Activated T-helper 2 cell treated with anti-CD3 and anti-CD28 coated beads, Interferon-gamma antibody, Interleukin-2, Interleukin-4, amounts not matched to agents 10 μg/mL and 5 μg/mL and 100 μg/mL, durations not matched to agents 14 hours and 24 hours and 36 hours (primary cell): Measurements from ENCODE around the gene MB21D2. TPM values are rescaled to one million over a fixed set of nuclear protein-coding genes. Genes with fewer than 3 reads are reported as not detected.
A peak's percentile ranks its signal among the peaks of the same experiment; 100 is the strongest.
"Not testable (repeated sequence)": the region's sequence is repeated elsewhere in the genome, so short reads cannot be mapped to it uniquely, and the experiment has no call there.

Source experiments
- DNase-seq: peaks from one replicate; pipeline ENCODE4 v3.0.0; 2021; ENCODE audit warnings: low spot score
- H3K27ac Mint-ChIP-seq: one replicate; pipeline ENCODE4 v1.8.0; 2021; ENCODE audit warnings: mixed read lengths
- H3K27me3 Mint-ChIP-seq: one replicate; pipeline ENCODE4 v1.8.0; 2021; ENCODE audit warnings: low read depth, mixed read lengths
- H3K36me3 Mint-ChIP-seq: one replicate; pipeline ENCODE4 v1.8.0; 2021; ENCODE audit warnings: low read depth, mixed read lengths
- H3K4me1 Mint-ChIP-seq: one replicate; pipeline ENCODE4 v1.8.0; 2021; ENCODE audit warnings: low read depth, mixed read lengths
- H3K4me3 Mint-ChIP-seq: one replicate; pipeline ENCODE4 v1.8.0; 2021; ENCODE audit warnings: low read depth, mild to moderate bottlenecking, moderate library complexity, mixed read lengths
- H3K9me3 Mint-ChIP-seq: one replicate; pipeline ENCODE4 v1.8.0; 2021; ENCODE audit warnings: mixed read lengths
- intact Hi-C: fragments of 100-400 bp; cut with micrococcal nuclease; formaldehyde crosslinking; loops from one replicate; pipeline ENCODE4 v1.15.1; 2023
- total RNA-seq: library from RNA; stranded (reverse); gene quantifications from 2 replicates; pipeline ENCODE4 v1.2.3, GENCODE V29; 2022

MB21D2 gene
- total RNA-seq = 17.7 TPM in 2 replicates

- intact Hi-C loops = loop anchor here (1.0 to 5.0 kb wide), 8 partner anchors 17 to 125 kb away; no protein-coding TSS in a partner anchor
- Mint-ChIP-seq H3K27me3 (peaks cover 61% of the 10 kb centered on the region), H3K36me3 (peaks cover 19% of the 10 kb centered on the region)
Measured at GRCh38 chr3:192917404-192918274, at the start of gene MB21D2. TSS of gene MB21D2 (minus strand) at chr3:192917856. CDS start at chr3:192917840, 16 bp downstream.

GRCh38 chr3:192964959-192965719 lies 47.5 kb upstream of the MB21D2 start:
- H3K4me1 Mint-ChIP-seq, H3K27ac Mint-ChIP-seq, intact Hi-C loops, H3K36me3 Mint-ChIP-seq, H3K4me3 Mint-ChIP-seq, H3K27me3 Mint-ChIP-seq, DNase-seq: not testable (repeated sequence)
- peaks cover 14% of the 10 kb centered on the region for H3K9me3 Mint-ChIP-seq

More at GRCh38 chr3:192917404-192918274, at the start of gene MB21D2:
- peaks cover 35% of the 10 kb centered on the region for H3K4me1 Mint-ChIP-seq
- peak within 1 kb of the TSS; percentile 90 for H3K27ac Mint-ChIP-seq
- DNase-seq = peak; percentile 54
- peak within 1 kb of the TSS; percentile 97 for H3K4me3 Mint-ChIP-seq
- H3K9me3 Mint-ChIP-seq = no peaks in the 10 kb centered on the region

GRCh38 chr3:192959773-192960172 lies 42.1 kb upstream of the MB21D2 start:
- Mint-ChIP-seq H3K27me3 (no peaks in the 10 kb centered on the region), H3K4me1 (peaks cover 25% of the 10 kb centered on the region), H3K4me3 (no peak overlapping the region), H3K9me3 (no peaks in the 10 kb centered on the region), H3K27ac (no peak overlapping the region), H3K36me3 (peaks cover 3% of the 10 kb centered on the region)
- intact Hi-C loops = loop anchor here (5.0 kb wide), 1 partner anchor 42 kb away; the partner anchor contains the start of gene MB21D2
- DNase-seq = no peak

- H3K27ac Mint-ChIP-seq = peak overlapping the region; percentile 57
- H3K4me1 Mint-ChIP-seq = peaks cover 25% of the 10 kb centered on the region
- H3K36me3 Mint-ChIP-seq = peaks cover 3% of the 10 kb centered on the region
- DNase-seq = no peak
- no peaks in the 10 kb centered on the region for H3K27me3 Mint-ChIP-seq
- no peaks in the 10 kb centered on the region for H3K9me3 Mint-ChIP-seq
- no peak overlapping the region for H3K4me3 Mint-ChIP-seq
- intact Hi-C loops = loop anchor here (1.0 to 5.0 kb wide), 2 partner anchors 41 to 59 kb away; partner anchors contain the start of gene MB21D2
Measured at GRCh38 chr3:192958219-192958872, 40.7 kb upstream of the MB21D2 start.

GRCh38 chr3:192957441-192958021 lies 39.9 kb upstream of the MB21D2 start:
- Mint-ChIP-seq H3K4me1 (peaks cover 25% of the 10 kb centered on the region), H3K27me3 (no peaks in the 10 kb centered on the region), H3K36me3 (peaks cover 3% of the 10 kb centered on the region), H3K27ac (peak overlapping the region; percentile 64), H3K9me3 (no peaks in the 10 kb centered on the region), H3K4me3 (no peak overlapping the region)
- DNase-seq = no peak
- intact Hi-C loops = loop anchor here (1.0 to 5.0 kb wide), 3 partner anchors 23 to 58 kb away; partner anchors contain the start of gene MB21D2

GRCh38 chr3:192953926-192954325 lies 36.3 kb upstream of the MB21D2 start:
- peaks cover 19% of the 10 kb centered on the region for H3K4me1 Mint-ChIP-seq
- no peak overlapping the region for H3K27ac Mint-ChIP-seq
- no peaks in the 10 kb centered on the region for H3K9me3 Mint-ChIP-seq
- H3K36me3 Mint-ChIP-seq = peaks cover 3% of the 10 kb centered on the region
- DNase-seq = no peak
- no peak overlapping the region for H3K4me3 Mint-ChIP-seq
- intact Hi-C loops = no loop called here
- H3K27me3 Mint-ChIP-seq = no peaks in the 10 kb centered on the region

- Mint-ChIP-seq H3K4me1 (peaks cover 3% of the 10 kb centered on the region), H3K4me3 (no peak overlapping the region), H3K27me3 (peaks cover 4% of the 10 kb centered on the region), H3K9me3 (no peaks in the 10 kb centered on the region), H3K27ac (no peak overlapping the region), H3K36me3 (no peaks in the 10 kb centered on the region)
- intact Hi-C loops = no loop called here
- no peak for DNase-seq
Measured at GRCh38 chr3:192947421-192947820, 29.8 kb upstream of the MB21D2 start.

- Mint-ChIP-seq H3K4me3 (no peak overlapping the region), H3K9me3 (no peaks in the 10 kb centered on the region), H3K27ac (no peak overlapping the region), H3K36me3 (no peaks in the 10 kb centered on the region), H3K4me1 (peaks cover 3% of the 10 kb centered on the region), H3K27me3 (peaks cover 6% of the 10 kb centered on the region)
- intact Hi-C loops = no loop called here
- no peak for DNase-seq
Measured at GRCh38 chr3:192943393-192943792, 25.7 kb upstream of the MB21D2 start.

- H3K27me3 Mint-ChIP-seq = peaks cover 7% of the 10 kb centered on the region
- H3K27ac Mint-ChIP-seq = no peak overlapping the region
- intact Hi-C loops = no loop called here
- H3K4me1 Mint-ChIP-seq = peaks cover 3% of the 10 kb centered on the region
- H3K36me3 Mint-ChIP-seq = no peaks in the 10 kb centered on the region
- no peak for DNase-seq
- H3K9me3 Mint-ChIP-seq = no peaks in the 10 kb centered on the region
- no peak overlapping the region for H3K4me3 Mint-ChIP-seq
Measured at GRCh38 chr3:192942625-192943024, 25.0 kb upstream of the MB21D2 start.

- no peaks in the 10 kb centered on the region for H3K9me3 Mint-ChIP-seq
- intact Hi-C loops = no loop called here
- H3K27me3 Mint-ChIP-seq = peaks cover 7% of the 10 kb centered on the region
- no peak for DNase-seq
- peaks cover 6% of the 10 kb centered on the region for H3K4me1 Mint-ChIP-seq
- H3K36me3 Mint-ChIP-seq = no peaks in the 10 kb centered on the region
- no peak overlapping the region for H3K4me3 Mint-ChIP-seq
- H3K27ac Mint-ChIP-seq = no peak overlapping the region
Measured at GRCh38 chr3:192940129-192940528, 22.5 kb upstream of the MB21D2 start.

- intact Hi-C loops = no loop called here
- Mint-ChIP-seq H3K27me3 (peaks cover 2% of the 10 kb centered on the region), H3K4me3 (no peak overlapping the region), H3K36me3 (no peaks in the 10 kb centered on the region), H3K27ac (no peak overlapping the region), H3K4me1 (peaks cover 11% of the 10 kb centered on the region), H3K9me3 (no peaks in the 10 kb centered on the region)
- no peak for DNase-seq
Measured at GRCh38 chr3:192935441-192935840, 17.8 kb upstream of the MB21D2 start.

- DNase-seq = no peak
- Mint-ChIP-seq H3K27me3 (peaks cover 2% of the 10 kb centered on the region), H3K4me1 (peaks cover 14% of the 10 kb centered on the region), H3K36me3 (no peaks in the 10 kb centered on the region), H3K27ac (peak overlapping the region; percentile 91), H3K4me3 (no peak overlapping the region), H3K9me3 (no peaks in the 10 kb centered on the region)
- intact Hi-C loops = loop anchor here (1.0 kb wide), 3 partner anchors 16 to 27 kb away; no protein-coding TSS in a partner anchor
Measured at GRCh38 chr3:192933779-192934460, 16.3 kb upstream of the MB21D2 start.
